NCI-H2196 (cell line): ENCODE results near the gene TSFM.

Experiments
- DNase-seq: peaks from one replicate; lab custom pipeline; 2025; ENCODE audit not compliant: unreplicated experiment; lab: John Stamatoyannopoulos, UW

Gene TSFM

DNA sequence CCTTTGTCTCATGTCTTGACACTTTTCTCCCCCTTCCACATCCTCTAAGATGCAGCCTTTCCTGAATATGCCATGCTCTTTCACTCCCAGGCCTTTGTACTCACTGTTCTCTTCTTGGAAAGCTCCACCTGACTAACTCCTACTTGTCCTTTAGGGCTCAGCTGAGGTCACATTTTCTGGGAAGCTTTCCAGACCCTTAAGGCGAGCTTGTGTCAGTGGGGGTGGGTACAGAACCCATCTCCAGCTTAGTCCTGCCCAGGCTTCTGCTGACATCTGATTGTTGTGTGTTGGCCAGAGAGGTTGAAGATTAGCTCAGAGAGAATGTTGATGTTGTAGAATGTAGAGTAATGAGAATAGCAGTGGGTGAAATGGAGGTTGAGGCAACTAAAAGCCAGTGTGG lies 2.9 kb upstream of the TSFM start:
- DNase-seq = no peak

DNA sequence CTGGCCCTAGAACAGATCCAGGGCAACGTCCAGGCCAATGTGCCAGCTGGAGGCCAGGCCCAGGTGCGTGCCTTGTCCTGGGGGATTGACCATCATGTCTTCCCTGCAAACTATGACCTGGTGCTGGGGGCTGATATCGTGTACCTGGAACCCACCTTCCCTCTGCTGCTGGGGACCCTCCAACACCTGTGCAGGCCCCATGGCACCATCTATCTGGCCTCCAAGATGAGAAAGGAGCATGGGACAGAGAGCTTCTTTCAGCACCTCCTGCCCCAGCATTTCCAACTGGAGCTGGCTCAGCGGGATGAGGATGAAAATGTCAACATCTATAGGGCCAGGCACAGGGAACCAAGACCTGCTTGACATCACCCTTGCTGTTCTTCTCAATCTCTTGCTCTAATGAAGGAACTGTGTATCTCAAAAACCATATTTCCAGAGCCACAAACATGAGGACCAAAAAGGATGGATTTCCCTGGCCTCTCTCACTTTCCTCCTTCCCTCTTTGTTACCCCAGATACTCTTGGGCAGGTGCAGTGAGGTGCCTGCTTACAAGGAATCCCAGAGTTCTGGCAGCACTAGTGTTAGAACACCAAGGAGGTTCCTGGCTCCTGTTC lies 2.2 kb upstream of the TSFM start:
- no peak for DNase-seq

DNA sequence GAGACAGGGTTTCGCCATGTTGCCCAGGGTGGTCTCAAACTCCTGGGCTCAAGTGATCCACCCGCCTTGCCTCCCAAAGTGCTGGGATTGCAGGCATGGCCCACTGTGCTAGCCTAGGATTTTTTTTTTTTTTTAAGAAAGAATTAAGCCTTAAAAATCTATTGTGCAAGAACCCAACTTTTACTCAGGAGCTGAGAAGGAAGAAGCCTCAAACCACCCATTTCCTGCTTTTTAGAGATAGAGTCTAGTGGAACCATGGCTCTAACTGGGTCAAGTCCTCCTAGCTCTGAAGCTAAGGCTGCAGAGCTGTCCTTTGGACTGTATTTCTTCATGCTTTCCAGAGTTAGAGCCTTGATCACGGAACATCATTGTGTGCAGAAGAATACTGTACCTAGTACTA lies 1.3 kb upstream of the TSFM start:
- DNase-seq = no peak

DNA sequence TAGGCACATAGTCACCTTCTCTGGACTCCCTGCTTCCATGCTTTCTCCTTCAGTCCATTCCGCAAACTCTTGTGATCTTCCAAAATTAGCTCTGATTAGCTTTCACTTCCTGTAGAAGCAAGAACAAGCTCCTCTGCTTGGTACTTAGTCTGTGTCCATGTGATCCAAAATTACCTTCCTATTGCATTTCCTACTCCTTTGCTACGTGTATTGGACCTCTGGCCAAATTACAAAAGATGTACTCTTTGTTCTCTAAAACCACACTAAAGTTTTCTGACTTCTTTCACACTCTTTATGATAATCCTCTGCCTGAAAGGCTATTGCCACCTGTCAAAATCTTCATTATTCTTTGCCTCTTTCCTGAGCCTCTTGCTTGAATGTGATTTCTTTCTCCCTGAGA lies 786 bp upstream of the TSFM start:
- no peak for DNase-seq

DNA sequence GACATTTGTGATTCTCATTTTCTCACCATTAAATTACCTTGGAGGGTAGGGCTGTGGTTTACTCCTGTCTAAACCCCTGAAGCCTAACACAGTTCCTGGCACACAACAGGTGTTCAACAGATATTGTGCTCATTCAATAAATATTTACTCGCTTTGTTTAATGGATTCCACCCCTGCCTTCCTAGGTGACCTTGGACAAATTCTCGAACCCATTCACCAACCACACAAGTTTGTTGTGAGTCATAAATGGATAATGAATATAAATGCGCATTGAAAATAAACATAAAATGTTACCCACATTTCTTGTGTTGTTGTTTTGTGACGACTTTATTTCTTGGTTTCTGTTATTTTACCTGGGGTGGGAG lies 362 bp upstream of the TSFM start:
- no peak for DNase-seq

DNA sequence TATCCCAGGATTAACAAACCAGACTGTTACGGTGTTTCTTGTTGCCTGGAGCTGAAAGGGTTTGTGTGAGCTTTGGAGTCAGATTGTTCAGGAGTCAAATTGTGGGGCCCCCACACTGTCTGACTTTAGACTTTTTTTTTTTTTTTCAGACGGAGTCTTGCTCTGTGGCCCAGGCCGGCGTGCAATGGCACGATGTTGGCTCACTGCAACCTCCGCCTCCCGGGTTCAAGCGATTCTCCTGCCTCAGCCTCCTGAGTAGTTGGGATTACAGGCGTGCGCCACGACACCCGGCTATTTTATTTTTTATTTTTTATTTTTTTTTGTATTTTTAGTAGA lies 847 bp downstream of the TSFM start:
- no peak for DNase-seq

DNA sequence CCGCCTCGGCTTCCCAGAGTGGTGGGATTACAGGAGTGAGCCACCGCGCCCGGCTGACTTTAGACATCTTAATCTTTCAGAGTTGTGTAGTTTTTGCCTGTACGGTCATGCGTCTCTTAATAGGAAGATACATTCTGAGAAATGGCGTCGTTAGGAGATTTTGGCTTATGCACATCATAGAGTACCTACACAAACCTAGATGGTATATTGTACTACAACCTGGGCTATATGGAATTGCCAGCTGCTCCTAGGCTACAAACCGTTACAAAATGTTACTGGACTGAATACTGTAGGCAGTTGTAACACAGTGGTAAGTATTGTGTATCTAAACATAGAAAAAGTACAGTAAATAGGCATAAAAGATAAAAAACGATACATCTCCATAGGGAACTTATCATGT lies 1.3 kb downstream of the TSFM start:
- no peak for DNase-seq

DNA sequence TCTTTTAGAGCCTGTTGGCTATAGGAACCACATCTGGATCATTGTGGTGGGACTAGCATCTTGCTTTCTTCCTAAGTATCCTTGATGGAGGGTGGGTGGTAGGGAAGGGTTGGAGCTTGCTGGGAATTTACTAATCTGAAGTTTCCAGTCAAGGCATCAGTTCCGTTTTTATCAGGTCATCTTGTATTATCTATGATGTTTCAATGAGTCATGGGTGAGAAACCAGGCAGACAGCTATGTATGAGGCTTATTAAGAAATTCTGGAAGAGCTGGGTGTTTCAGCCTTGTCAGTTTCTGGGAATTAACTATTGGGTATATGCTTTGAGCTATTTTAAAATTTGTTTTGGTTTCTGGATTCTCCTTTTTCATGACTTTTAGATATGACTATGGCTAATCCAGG lies 11.3 kb downstream of the TSFM start:
- DNase-seq = no peak

DNA sequence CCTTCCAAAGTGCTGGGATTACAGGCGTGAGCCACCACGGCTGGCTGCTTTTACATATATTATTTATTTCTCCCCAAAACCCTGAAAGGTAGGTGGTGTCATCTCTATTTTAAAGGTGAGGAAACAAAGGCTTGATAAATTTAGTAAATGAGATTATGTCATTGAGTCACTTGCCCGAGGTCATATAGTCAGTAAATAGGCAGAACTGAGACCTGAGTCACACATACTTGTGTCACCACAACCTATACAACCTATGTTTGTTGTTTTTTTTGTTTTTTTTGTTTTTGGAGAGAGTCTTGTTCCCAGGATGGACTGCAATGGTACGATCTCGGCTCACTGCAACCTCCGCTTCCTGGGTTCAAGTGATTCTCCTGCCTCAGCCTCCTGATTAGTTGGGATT lies 12.8 kb downstream of the TSFM start:
- no peak for DNase-seq

DNA sequence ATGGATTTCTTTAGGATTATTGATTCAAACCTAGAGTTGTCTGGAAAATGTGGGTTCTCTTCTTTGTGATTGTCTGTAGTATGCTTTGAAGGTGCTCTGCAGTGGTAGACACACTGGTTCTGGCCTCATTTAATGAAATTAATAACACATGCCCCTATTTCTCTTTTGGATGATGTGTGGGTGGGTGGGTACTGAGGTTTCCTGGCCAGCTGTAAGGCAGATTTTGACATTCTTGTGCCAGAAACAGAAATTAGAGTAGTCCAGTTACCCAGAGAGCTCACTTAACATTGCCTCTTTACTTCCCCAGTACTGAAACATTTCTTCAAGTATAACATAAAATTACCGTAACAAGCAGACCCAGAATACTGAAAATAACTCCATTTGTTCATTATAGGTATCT lies 14.4 kb downstream of the TSFM start:
- no peak for DNase-seq

DNA sequence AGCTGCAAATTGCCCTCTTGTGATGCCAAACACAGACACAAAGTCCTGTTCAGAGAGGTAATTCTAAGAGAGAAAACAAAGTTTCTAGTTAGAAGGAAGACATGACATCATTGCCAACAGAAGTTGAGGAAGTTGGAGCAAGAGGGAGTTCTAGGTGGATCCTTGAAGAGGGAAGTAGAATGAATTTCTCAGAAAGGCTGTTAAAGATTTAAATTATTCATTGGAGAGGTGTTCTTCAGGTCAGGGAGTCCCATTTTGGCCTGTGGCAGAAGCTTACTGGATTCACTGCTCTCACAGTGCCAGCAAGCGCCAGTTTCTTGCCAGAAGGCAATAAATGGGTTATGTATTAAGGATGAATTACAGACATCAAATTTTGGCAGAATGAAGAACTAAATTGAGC lies 15.3 kb downstream of the TSFM start:
- DNase-seq = no peak

DNA sequence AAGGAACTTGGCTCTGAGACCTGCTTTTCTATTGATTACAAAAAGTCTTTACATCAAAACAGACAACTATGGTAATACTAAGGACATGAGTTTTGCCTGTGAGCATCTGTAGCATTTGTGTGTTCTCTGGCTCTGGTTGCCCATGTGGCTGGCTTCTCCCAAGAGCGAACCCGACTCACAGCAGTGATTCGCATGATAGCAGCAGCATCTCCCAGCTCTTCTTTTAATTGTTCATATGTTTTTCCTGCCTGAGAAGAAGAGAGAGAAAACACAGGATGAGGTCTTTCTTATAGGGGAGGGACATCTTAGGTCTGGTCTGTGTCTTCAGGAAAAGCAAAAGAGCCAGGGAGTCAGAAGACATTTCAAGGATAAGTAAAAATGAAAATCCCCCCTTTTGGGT lies 18.4 kb downstream of the TSFM start:
- DNase-seq = no peak

DNA sequence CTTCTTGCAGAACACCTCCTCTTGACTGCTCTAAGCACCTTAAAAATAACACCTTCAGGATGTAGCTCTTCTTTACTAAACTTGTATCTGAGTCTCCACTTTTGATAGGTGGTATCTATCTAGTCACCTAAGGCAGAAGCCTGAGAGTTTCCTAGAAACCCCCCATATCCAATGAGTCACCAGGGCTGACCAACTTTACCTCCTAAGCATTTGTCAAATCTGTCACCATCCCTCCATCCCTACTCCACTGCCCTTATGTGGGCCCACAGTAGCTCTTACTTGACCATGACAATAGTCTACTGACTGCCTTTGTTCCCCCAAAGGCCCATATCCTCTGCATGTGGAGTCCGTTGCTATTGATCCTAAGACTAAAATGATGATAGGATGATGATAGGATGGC lies 20.0 kb downstream of the TSFM start:
- DNase-seq = no peak

DNA sequence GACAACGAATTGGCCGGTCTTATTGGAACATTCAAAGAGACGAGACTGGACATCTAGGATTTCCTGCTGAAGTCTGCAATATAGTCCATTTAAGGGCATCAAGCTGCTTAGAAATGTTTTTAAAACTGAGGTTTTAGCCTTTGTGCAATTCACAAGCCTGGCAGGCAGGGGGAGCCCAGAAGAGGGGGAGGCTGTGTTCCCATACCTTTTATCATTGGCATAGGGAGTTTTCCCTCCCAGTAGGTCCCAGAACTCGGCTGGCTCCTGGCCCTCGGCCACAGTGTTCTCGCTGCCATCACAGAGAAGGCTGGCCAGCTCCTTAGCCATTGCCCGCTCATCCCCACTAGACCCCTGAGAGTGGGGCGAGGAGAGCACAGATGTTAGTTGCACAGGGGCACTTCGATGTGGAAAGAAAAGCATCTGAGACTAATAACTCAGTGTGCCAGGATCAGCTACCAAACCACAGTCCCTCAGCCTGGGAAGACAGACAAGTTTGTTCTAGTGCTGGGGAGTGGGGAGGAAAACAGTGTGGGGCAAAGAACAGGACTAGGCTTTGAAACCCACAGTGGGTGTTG lies 20.8 kb downstream of the TSFM start:
- DNase-seq = peak; percentile 55

DNA sequence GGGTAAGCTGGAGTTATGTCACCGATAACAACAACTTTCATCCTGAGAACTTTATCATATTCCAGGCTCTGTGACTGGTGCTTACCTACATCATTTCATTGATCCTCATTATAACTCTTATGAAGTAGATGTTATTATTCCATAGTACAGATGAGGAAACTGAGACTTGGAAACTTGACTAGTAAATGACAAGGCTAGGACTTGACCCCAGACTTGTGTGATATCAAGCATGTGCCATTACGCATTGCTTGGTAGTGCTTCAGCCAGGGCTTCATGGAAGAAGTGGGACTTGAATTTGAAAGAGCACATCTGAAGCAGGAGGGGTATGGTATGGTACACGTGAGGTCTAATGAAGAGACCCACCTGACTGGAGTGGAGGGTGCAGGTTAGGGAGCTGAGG lies 24.1 kb downstream of the TSFM start:
- no peak for DNase-seq

DNA sequence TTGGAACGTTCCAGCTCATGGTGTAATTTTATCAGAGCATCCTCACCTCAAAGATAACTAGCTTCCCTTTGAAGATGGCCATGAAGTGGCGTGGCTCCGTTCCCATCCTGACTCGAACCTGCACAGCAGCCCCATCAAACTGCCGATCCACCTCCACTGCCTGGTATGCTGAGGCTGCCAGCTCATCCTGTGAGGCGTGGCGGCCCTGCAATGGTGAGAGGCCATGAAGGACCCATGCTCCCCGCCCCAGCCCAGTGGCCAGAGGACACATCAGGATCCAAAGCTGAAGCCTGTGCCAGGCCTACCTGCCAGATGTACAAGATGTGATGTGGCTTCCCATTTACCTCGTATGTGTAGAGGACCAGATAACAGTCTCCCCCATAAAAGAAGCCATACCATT lies 24.7 kb downstream of the TSFM start:
- no peak for DNase-seq

DNA sequence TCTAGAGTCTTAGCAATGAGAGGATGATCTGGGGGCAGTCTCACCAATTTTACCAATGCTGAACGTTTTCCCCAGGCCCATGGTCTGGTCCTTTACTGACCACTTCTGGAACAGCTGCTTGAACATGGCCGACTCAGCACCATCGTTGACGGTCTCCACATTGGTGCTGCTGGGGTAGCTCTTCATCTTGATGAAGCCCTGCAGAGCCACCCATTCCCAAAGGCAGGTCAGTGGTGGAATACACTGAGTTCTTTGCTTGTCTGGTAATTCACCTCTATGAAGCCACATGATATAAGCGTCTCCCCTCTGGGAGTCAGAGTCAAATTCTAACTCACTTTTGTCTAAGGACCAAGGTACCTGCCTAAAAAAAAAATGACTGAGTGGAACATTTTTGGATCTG lies 25.8 kb downstream of the TSFM start:
- no peak for DNase-seq

DNA sequence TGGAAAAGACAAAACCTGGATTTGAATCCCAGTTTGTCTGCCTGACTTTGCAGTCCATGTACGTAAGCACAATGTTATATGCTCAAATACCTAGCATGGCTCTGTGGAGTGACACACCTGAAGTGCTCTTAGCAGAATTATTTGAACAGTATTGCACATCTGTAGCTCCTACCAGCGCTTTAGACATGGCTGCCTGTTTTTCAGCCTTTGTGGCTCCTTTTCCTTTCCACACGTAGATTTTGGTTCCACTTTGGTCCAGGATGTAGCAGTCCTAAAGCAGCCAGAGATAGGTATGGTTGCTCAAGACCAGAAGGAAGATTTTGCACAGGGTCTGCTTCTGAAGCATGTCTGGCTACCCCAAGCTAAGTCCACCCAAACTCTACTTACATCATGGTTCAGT lies 26.8 kb downstream of the TSFM start:
- DNase-seq = no peak

DNA sequence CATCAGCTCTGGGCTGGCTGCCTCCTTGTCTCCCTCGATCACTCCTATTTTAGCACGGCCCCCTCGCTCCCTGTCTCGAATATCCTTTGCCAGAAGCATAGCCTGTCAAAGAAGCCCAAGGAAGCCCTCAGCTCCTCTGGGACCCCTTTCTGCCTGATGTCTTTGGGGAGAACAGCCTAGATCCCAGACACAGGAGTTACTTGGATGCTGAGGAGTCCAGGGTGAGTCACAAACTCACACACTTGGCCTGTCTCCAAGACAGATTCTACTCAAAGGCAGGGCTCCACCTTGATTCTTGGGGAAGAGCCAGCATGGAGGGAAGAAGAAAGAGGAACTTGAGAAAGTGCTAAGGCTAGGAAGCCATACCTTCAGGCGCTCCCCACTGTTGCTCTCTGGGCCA lies 27.9 kb downstream of the TSFM start:
- peak; percentile 39 for DNase-seq

DNA sequence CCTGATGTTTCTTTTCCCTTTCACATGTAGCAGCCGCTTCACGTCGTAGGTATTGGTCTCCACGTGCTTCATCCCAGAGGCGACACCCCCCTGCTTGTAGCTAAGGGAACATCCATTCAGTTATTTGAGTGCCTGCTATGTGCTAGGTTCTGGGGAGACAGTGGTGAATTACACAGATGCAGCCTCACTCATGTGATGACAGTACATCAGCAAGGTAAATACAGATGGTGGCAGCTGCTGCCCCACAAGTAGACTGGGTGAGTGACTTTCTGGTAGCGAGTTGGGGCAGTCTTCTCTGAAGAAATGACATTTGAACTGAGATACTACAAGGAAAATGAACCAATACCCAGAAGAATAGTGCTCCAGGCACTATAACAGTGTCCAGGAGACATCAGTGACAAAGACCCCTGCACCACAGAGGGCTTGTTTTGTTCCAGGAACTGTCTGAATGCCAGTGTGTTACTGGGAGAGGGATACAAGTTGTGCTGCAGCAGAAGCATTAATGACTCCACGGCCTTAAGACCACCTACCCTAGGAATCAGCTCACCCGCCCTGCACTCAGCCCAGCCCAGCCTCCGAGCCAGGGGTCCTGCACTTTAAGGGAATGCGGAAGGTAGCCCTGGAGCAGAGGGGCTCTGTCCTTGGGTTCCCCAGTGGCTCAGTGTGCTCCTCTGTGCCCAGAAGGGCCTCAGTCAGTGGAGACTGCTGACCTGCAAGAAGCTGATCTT lies 28.6 kb downstream of the TSFM start:
- DNase-seq = no peak

DNA sequence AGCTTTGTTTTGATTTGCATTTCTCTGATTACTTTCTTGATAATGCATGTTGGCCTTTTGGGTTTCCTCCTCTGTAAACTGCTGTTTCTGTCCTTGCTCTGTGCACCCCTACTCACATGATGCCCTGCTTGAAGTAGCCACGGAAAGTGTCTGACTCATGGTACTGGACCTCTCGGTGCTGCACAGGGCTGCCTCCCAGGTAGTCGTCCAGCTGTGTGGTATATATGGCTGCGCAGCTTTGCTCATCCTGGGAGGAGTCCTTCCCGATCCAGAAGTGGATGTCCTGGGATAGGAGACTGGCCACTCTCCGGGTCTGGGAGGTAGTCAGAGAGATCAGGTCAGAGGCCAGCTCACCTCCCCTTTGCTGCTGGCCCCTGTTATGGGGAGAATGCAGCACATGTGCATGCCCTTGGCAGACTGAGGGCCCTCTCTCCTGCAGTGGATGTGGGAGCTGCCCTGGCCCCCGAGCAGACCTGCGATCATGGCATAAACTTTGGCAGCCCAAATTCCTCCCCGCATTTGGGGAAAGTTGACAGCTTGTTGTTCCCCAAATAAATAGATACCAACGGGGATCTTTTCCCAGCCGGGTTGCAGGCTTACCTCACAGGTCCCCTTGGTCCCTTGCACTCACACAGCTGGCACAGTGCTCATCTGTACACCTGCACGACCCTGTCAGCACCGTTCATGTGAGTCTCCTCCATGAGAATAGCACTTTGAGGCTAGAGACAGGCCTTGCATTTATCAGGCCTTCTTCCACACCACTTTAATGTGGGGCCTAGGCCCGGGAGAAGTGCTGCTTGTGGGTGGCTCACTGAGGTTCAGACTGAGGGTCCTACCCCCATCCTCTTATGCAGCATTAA lies 30.8 kb downstream of the TSFM start:
- peak; percentile 53 for DNase-seq
